ENCODE results near the gene ZFP36L1.

DNA sequence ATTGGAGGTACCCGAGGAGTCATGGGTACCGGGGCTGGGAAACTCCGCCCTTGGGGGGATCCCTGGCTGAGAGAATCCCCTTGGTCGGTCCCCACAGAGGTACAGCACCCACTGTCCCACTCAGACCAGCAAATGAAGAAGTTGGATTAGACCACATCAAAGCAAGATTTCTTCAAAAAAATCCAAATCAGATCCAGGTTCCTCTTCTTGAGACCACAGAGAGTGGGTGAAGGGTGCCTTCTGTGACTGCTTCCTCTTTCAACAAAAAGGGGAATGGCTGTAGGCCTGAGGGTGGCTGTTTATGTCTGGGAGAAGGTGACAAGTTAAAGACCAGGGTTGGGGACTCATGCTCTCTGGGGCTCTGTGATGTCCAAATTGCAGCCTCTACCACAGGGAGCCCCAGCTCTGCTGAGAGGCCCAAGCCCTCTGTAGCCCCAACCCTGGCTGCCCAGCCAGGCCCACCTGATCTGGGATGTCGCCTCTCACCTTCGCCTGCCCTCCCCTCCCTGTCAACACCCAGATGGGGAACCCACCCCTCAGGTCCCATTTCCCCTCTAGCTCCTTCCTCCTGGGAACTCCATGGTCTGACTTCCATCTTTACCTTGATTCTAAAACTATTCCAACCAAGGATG, 50.9 kb downstream of the ZFP36L1 start:
- TF ChIP-seq, protein P1, sequence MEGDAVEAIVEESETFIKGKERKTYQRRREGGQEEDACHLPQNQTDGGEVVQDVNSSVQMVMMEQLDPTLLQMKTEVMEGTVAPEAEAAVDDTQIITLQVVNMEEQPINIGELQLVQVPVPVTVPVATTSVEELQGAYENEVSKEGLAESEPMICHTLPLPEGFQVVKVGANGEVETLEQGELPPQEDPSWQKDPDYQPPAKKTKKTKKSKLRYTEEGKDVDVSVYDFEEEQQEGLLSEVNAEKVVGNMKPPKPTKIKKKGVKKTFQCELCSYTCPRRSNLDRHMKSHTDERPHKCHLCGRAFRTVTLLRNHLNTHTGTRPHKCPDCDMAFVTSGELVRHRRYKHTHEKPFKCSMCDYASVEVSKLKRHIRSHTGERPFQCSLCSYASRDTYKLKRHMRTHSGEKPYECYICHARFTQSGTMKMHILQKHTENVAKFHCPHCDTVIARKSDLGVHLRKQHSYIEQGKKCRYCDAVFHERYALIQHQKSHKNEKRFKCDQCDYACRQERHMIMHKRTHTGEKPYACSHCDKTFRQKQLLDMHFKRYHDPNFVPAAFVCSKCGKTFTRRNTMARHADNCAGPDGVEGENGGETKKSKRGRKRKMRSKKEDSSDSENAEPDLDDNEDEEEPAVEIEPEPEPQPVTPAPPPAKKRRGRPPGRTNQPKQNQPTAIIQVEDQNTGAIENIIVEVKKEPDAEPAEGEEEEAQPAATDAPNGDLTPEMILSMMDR (IDR thresholded peaks at IDR 0.05; ENCODE audit: low read depth, low read length, poor library complexity, severe bottlenecking): no peak
- no peak for TF ChIP-seq EZH2phosphoT487 (IDR thresholded peaks at IDR 0.05; ENCODE audit: borderline replicate concordance, low read length)

Data from DOHH2 (cell line).